Mesendoderm (in vitro differentiated cells): Measurements from ENCODE around the gene CEP19.

ENCODE experiments used
- DNase-seq: peaks from one replicate; pipeline ENCODE4 v3.0.0; 2013
- H2AK5ac ChIP-seq: 2 replicates; pipeline ENCODE4 v1.6.1; 2013; ENCODE audit warnings: low read length, inconsistent platforms
- H2BK120ac ChIP-seq: 2 replicates; pipeline ENCODE4 v1.6.1; 2013; ENCODE audit warnings: low read depth, mild to moderate bottlenecking, low read length, moderate library complexity, mixed read lengths
- H2BK15ac ChIP-seq: replicated peaks from 2 replicates; pipeline ENCODE4 v1.6.1; 2013; ENCODE audit warnings: low read depth, mild to moderate bottlenecking, moderate library complexity
- H2BK5ac ChIP-seq: 2 replicates; pipeline ENCODE4 v1.6.1; 2013; ENCODE audit warnings: low read length, inconsistent platforms
- H3K18ac ChIP-seq: 2 replicates; pipeline ENCODE4 v1.6.1; 2013; ENCODE audit warnings: mild to moderate bottlenecking, low read length, mixed read lengths
- H3K23ac ChIP-seq: one replicate; pipeline ENCODE4 v1.6.1; 2013; ENCODE audit warnings: low read length
- H3K27ac ChIP-seq: 2 replicates; pipeline ENCODE4 v1.5.1; 2013; ENCODE audit warnings: low read depth, mild to moderate bottlenecking, inconsistent platforms, low read length, moderate library complexity
- H3K27me3 ChIP-seq: 2 replicates; pipeline ENCODE4 v1.6.1; 2013; ENCODE audit warnings: low read length, control low read depth, mild to moderate bottlenecking, inconsistent platforms; ENCODE audit not compliant: insufficient read depth, poor library complexity
- H3K36me3 ChIP-seq: 2 replicates; pipeline ENCODE4 v1.6.1; 2013; ENCODE audit warnings: low read length, inconsistent platforms; ENCODE audit not compliant: control insufficient read depth, insufficient read depth
- H3K4ac ChIP-seq: one replicate; pipeline ENCODE4 v1.6.1; 2013; ENCODE audit warnings: low read depth, mild to moderate bottlenecking, low read length, moderate library complexity
- H3K4me1 ChIP-seq: 2 replicates; pipeline ENCODE4 v1.6.1; 2013; ENCODE audit warnings: low read depth, low read length, inconsistent platforms; ENCODE audit not compliant: control insufficient read depth
- H3K4me2 ChIP-seq: 2 replicates; pipeline ENCODE4 v1.6.1; 2013; ENCODE audit warnings: low read length
- H3K4me3 ChIP-seq: 2 replicates; pipeline ENCODE4 v1.5.1; 2013; ENCODE audit warnings: mild to moderate bottlenecking, low read length
- H3K56ac ChIP-seq: one replicate; pipeline ENCODE4 v1.6.1; 2013; ENCODE audit warnings: low read length
- H3K79me1 ChIP-seq: 2 replicates; pipeline ENCODE4 v1.6.1; 2013; ENCODE audit warnings: low read length, inconsistent platforms
- H3K79me2 ChIP-seq: 2 replicates; pipeline ENCODE4 v1.6.1; 2013; ENCODE audit warnings: mild to moderate bottlenecking, low read length; ENCODE audit not compliant: control insufficient read depth, insufficient read depth
- H3K9ac ChIP-seq: 2 replicates; pipeline ENCODE4 v1.6.1; 2013; ENCODE audit warnings: low read length, inconsistent platforms
- H4K5ac ChIP-seq: one replicate; pipeline ENCODE4 v1.6.1; 2013; ENCODE audit warnings: low read length
- H4K8ac ChIP-seq: one replicate; pipeline ENCODE4 v1.6.1; 2013; ENCODE audit warnings: low read depth, mild to moderate bottlenecking, control low read depth, low read length, moderate library complexity
- WGBS: extraction: QIAGEN DNeasy Blood & Tissue Kit; methylation state at CpG from one replicate; pipeline ENCODE4 v1.1.7; 2013; ENCODE audit warnings: low lambda C conversion rate, missing lambda C conversion rate; ENCODE audit not compliant: insufficient coverage; ENCODE audit errors: extremely low coverage; 5-methylcytosine and 5-hydroxymethylcytosine counted together

CEP19 gene

GRCh38 chr3:196677931-196678330, 34.1 kb downstream of the CEP19 start:
- Histone ChIP-seq H3K4me1 (no peaks in the 10 kb centered on the region), H4K8ac (no peak overlapping the region), H3K9ac (no peak overlapping the region), H2BK15ac (no peak overlapping the region), H2BK120ac (no peak overlapping the region), H3K27ac (no peak overlapping the region), H4K5ac (no peak overlapping the region), H3K27me3 (no peaks in the 10 kb centered on the region), H3K79me1 (no peaks in the 10 kb centered on the region), H3K4me2 (no peak overlapping the region), H3K18ac (no peak overlapping the region), H2BK5ac (no peak overlapping the region), H3K79me2 (no peaks in the 10 kb centered on the region), H3K36me3 (no peaks in the 10 kb centered on the region), H3K4ac (no peak overlapping the region), H3K56ac (no peak overlapping the region), H3K4me3 (no peak overlapping the region), H3K23ac (no peak overlapping the region), H2AK5ac (no peak overlapping the region)
- no CpG with 5 or more reads among the region's 1 CpG for WGBS
- DNase-seq = no peak

GRCh38 chr3:196677353-196677752, 34.7 kb downstream of the CEP19 start:
- WGBS = no CpG with 5 or more reads among the region's 1 CpG
- no peak overlapping the region for H2BK120ac ChIP-seq
- no peaks in the 10 kb centered on the region for H3K4me1 ChIP-seq
- DNase-seq = no peak
- peak overlapping the region; percentile 16 for H3K4ac ChIP-seq
- H2BK5ac ChIP-seq = no peak overlapping the region
- no peak overlapping the region for H3K9ac ChIP-seq
- no peaks in the 10 kb centered on the region for H3K27me3 ChIP-seq
- no peak overlapping the region for H3K23ac ChIP-seq
- H4K8ac ChIP-seq = no peak overlapping the region
- H3K4me3 ChIP-seq = no peak overlapping the region
- no peaks in the 10 kb centered on the region for H3K36me3 ChIP-seq
- no peak overlapping the region for H3K4me2 ChIP-seq
- H3K18ac ChIP-seq = no peak overlapping the region
- no peak overlapping the region for H3K56ac ChIP-seq
- H3K79me1 ChIP-seq = no peaks in the 10 kb centered on the region
- no peak overlapping the region for H4K5ac ChIP-seq
- H3K27ac ChIP-seq = no peak overlapping the region
- no peak overlapping the region for H2BK15ac ChIP-seq
- H3K79me2 ChIP-seq = no peaks in the 10 kb centered on the region
- H2AK5ac ChIP-seq = no peak overlapping the region

GRCh38 chr3:196673632-196674031, 38.4 kb downstream of the CEP19 start:
- no peak overlapping the region for H3K4ac ChIP-seq
- no peaks in the 10 kb centered on the region for H3K79me2 ChIP-seq
- no peak overlapping the region for H3K4me3 ChIP-seq
- no peak overlapping the region for H3K4me2 ChIP-seq
- DNase-seq = no peak
- no peak overlapping the region for H3K27ac ChIP-seq
- H2AK5ac ChIP-seq = no peak overlapping the region
- no peak overlapping the region for H2BK15ac ChIP-seq
- no peak overlapping the region for H2BK5ac ChIP-seq
- H3K4me1 ChIP-seq = no peaks in the 10 kb centered on the region
- H3K27me3 ChIP-seq = no peaks in the 10 kb centered on the region
- no peak overlapping the region for H2BK120ac ChIP-seq
- H3K9ac ChIP-seq = no peak overlapping the region
- H3K36me3 ChIP-seq = no peaks in the 10 kb centered on the region
- H3K79me1 ChIP-seq = no peaks in the 10 kb centered on the region
- no peak overlapping the region for H3K23ac ChIP-seq
- no peak overlapping the region for H4K5ac ChIP-seq
- H3K18ac ChIP-seq = no peak overlapping the region
- no CpG with 5 or more reads among the region's 3 CpGs for WGBS
- H3K56ac ChIP-seq = no peak overlapping the region
- H4K8ac ChIP-seq = no peak overlapping the region

- Histone ChIP-seq H3K36me3 (no peaks in the 10 kb centered on the region), H3K79me1 (no peaks in the 10 kb centered on the region), H2BK5ac (no peak overlapping the region), H4K8ac (no peak overlapping the region), H3K4ac (no peak overlapping the region), H3K23ac (no peak overlapping the region), H3K27me3 (no peaks in the 10 kb centered on the region), H3K4me1 (peaks cover 2% of the 10 kb centered on the region), H3K4me2 (no peak overlapping the region), H3K18ac (no peak overlapping the region), H3K9ac (no peak overlapping the region), H3K56ac (no peak overlapping the region), H4K5ac (no peak overlapping the region), H3K4me3 (no peak overlapping the region), H2BK120ac (no peak overlapping the region), H3K79me2 (no peaks in the 10 kb centered on the region), H2AK5ac (no peak overlapping the region), H3K27ac (no peak overlapping the region), H2BK15ac (no peak overlapping the region)
- DNase-seq = no peak
- no CpG with 5 or more reads among the region's 6 CpGs for WGBS
These were observed 41.7 kb downstream of the CEP19 start for GRCh38 chr3:196670339-196670738.

GRCh38 chr3:196667056-196667825, 44.8 kb downstream of the CEP19 start:
- no CpG with 5 or more reads among the region's 14 CpGs for WGBS
- Histone ChIP-seq H3K27ac (no peak overlapping the region), H2BK120ac (no peak overlapping the region), H3K36me3 (no peaks in the 10 kb centered on the region), H3K27me3 (no peaks in the 10 kb centered on the region), H3K9ac (no peak overlapping the region), H3K4me3 (no peak overlapping the region), H3K56ac (no peak overlapping the region), H2AK5ac (no peak overlapping the region), H3K79me1 (no peaks in the 10 kb centered on the region), H2BK5ac (no peak overlapping the region), H3K23ac (no peak overlapping the region), H3K4me2 (no peak overlapping the region), H3K4ac (no peak overlapping the region), H4K8ac (no peak overlapping the region), H4K5ac (no peak overlapping the region), H3K18ac (no peak overlapping the region), H2BK15ac (no peak overlapping the region), H3K4me1 (peaks cover 4% of the 10 kb centered on the region), H3K79me2 (no peaks in the 10 kb centered on the region)
- DNase-seq = no peak
